H1 (cell line): ENCODE results near the gene ZBTB22. TPM values are rescaled to one million over a fixed set of nuclear protein-coding genes. Genes with fewer than 3 reads are reported as not detected.

Experiments used
- SP1 ChIP-seq: IDR thresholded peaks from 2 replicates; pipeline ENCODE4 v1.6.1; 2011; ENCODE audit warnings: low read depth, low read length
- polyA plus RNA-seq, 7 experiments: library from polyadenylated mRNA; depleted of rRNA in 3 of 7; stranded (reverse) in 5 of 7; unstranded in 2 of 7; fragments of >200 nt in 5 of 7; fragments of 200-250 nt in 2 of 7; gene quantifications; 1 replicate in 5 of 7; 2 replicates in 1 of 7; 4 replicates in 1 of 7; pipeline versions ENCODE4 v1.2.1 to v1.2.3, GENCODE V29; 2011 to 2013; ENCODE audit warnings: missing spikeins in 2 of 7, mixed read lengths in 2 of 7
- total RNA-seq: library from RNA; stranded (reverse); fragmentation: NEBNext Ultra II Directional; extraction: Animal tissue kit (Norgen Biotek cat#: 25700); gene quantifications from 2 replicates; pipeline ENCODE4 v1.2.1, GENCODE V29; 2021

ZBTB22 gene
- total and polyA plus RNA-seq, 2 of the 8 experiments (the other 6 are each of a cell fraction or from before 2014, with no cell fraction given): 7.4 to 9.9 TPM

GRCh38 chr6:33297956-33298772 lies 19.4 kb downstream of the ZBTB22 start (continued):
- no peak for TF ChIP-seq SP1
- TF ChIP-seq, all 59 proteins: peak for 5
